ENCODE measurements around the gene KDM5A.

KDM5A gene

GRCh38 chr12:271161-271560 is 118.0 kb downstream of the KDM5A start:
- DNase-seq: peak; percentile 37

- DNase-seq: no peak
Measured at GRCh38 chr12:269191-269590, 119.9 kb downstream of the KDM5A start.

GRCh38 chr12:268483-268840 is 120.7 kb downstream of the KDM5A start:
- no peak for DNase-seq

DNA sequence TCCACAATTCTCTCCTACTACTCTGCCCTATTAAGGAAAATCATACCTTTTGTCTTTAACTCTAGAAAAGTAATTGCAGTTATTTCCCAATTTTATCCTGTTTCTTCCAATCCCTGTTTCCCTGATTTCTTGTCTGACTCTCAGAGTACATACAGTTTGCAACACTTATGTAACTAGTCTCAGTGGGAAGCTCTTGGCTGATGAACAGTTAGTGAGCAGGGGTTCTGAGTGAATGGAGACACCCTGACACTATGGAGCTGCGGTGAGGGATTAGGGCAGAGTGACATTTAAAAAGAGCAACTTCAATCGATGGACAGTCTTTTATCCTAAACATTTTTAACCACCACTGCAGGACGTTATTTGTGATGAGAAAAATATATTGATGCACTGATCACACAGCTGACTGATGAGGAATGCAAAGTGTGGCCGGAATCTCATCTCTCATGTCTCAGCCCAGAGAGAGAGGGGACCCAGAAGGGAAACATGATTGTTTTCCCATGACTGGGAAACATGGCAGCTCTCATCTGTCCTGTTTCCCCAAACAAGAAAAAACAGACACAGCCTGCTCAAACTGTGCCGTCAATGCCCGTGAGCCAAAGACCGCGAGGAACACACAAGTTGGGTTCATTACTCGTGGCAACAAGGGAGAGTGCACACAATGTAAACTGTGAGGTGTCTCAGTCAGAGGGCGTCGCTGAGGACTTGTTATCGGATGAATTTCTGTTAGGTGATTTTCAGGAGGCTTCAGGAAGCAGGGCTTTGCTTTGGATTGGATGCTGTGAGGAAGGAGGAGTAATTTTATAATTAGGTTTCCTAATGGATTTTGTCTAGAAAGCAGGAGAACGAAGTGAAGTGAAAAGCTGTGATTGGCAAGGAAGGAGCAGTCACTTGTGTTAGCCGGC is 121.3 kb downstream of the KDM5A start:
- no peak for DNase-seq

GRCh38 chr12:265096-265495 is 124.0 kb downstream of the KDM5A start:
- no peak for DNase-seq

- DNase-seq: no peak
Measured at GRCh38 chr12:264269-264668, 124.9 kb downstream of the KDM5A start.

DNA sequence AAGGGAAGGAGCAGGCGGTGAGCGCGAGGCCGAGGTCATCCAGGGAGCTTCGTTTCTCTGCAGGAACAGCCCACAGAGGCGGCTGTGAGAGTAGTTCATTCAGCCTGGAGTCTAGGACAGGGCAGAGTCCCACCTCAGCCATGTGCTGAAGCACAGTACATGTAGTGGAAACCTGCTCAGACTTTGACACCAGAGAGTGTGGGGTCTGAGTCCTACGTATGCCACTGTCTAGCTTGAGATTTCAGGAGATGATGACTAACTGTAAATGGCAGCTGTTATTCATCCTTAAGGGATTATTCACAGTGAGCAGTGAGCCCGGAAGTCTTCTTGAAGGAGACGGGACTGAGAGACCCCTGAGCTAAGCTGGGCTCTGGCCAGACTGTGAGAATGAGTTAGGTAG is 125.5 kb downstream of the KDM5A start:
- DNase-seq: no peak

DNA sequence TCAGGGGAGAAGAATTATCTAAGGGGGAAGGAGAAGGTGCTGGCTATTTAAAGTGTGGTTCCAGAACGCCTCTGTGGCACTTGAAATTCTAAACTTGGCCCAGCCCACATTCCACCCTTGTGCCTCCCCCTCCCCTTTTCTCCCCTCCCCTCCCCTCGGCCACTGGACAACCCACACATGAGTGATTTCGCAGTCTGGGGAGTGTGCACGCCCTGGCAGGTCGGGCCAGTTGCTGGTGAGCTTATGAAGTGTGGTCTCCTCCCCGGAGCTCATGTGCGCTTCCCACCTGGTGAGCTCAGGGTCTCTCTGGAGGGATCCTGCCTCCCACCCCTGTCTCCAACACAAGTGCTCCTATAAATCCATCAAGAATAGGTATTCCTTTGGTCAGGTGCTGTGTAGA is 126.3 kb downstream of the KDM5A start, which contains the start of gene SLC6A13:
TSS of gene SLC6A13 (minus strand) at position 20 of the 400 bp plus-strand sequence. CDS start 2,784 bp downstream, outside the sequence.
- DNase-seq: no peak

- no peak for DNase-seq
Measured at GRCh38 chr12:262113-262512, 127.0 kb downstream of the KDM5A start.

DNA sequence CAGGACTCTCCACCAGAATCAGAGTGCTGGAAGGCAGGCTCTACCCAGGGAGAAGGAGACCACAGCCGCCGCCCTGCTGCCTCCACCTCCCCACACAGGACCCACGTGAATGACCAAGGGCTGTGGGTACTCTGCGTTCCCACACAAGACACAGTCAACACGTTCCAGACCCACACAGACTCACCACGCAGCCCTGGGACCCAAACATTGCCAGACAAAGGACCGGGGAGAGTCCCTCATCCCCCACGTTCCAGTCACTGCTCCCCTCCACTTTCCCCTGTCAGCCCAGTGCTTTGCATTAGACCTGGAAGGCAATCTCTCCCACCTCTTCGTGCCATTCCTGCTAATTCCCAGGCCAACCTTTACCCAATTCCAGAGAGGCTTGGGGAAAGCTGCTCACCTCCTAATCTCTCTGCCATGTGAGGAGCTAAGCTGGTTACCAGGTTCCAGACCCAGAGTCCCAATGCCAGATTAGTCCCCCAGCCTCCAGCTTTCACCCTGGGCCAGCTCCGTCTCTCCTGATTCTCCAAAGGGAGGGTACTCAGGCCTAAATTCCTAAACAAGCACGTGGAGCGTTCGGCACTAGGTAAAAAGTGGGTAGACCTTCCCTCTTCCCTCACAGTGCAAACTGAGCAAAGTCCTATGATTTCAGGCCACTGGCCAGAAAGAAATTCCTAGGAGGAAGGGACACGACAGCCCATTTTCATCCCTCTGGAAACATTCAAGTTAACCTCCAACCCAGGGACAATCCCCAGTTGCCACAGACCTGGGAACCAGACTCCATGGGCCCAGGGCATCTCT is 131.4 kb downstream of the KDM5A start:
- DNase-seq: no peak

DNA sequence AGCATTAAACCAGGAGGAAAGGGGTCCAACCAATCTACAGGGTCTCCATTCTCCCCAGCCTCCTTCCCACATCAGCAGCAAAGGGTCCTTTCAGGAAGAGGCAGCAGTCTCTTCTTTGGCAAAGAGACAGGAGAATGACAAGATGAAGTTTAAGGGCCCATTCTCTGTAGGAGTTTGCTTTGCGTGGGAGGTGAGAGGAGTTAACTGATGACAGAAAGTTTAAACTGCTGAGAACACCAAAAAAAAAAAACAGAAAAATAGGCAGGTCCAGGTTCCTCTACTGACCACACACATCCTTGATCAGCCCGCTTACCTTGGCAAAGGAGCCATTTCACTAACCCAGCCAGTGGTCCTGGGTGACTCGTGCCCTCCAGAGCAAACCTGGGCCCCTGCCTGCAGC is 132.2 kb downstream of the KDM5A start:
- no peak for DNase-seq

DNA sequence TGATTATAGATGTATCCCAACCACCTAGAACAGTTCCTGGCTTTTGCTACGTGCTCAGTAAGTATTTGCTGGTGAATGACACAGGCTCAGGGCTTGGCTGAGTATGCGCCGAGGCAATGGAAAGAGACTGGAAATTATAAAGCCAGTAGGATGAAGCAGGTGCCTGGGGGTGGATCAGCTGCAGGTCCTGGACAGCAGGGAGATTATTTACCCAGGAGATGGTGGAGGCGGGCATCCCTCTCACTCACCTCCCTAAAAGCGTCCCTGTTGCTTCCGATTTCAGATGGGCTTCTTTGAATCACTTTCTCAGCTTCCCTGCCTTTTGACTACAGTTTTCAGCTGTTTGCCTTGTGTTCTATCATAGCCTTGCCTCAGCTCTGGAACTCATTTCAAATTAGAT is 132.9 kb downstream of the KDM5A start:
- DNase-seq: no peak

DNA sequence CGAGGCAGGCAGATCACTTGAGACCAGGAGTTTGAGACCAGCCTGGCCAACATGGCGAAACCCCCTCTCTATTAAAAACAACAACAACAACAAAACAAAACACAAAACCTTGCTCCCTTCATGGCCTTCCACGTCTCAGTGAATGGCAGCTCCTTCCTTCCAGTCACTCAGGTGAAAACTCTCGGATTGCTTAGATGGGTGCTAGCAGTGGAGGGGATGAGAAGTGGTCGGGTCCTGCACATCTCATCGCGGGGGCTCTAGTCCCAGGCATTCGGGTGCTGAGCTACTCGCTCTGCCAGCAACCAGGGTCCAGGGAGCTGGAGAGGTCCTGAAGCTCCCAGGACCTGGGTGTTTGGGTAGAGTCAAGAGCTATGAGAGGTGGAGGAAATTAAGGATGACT is 134.2 kb downstream of the KDM5A start:
- DNase-seq: no peak

- no peak for DNase-seq
Measured at GRCh38 chr12:254039-254438, 135.1 kb downstream of the KDM5A start.

DNA sequence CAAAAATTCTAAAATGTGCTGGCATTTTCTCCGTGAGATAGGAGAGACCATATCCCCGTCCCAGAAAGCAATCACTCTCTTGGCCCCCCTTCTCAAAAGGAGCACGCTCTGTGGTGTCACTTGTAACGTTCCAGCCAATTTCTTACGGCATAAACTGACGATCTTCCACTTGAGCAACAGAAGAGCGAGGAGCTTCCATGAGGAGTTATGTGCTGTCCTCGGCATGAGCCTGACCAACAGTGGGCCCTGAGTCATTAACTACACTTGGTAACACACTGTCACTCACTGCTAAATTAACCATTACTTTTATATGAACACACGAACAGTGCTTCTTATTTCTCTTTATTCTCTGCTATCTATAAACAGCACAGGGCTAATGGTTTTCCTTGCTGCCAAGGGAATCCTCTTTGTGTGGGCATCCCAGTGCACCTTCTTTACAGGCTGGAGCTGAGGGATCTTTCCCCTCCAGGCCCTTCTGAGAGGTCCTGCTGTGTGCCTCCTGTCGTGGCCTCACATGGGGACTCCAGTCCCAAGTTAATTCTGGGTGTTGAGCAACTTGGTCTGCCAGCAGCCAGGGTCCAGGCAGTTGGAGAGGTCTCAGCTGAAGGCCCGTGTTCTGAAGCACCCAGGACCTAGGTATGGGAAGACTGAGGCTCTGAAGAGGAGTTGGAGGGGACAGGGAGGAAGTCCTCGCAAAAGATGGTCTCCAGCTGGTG is 135.8 kb downstream of the KDM5A start:
- DNase-seq: no peak

DNA sequence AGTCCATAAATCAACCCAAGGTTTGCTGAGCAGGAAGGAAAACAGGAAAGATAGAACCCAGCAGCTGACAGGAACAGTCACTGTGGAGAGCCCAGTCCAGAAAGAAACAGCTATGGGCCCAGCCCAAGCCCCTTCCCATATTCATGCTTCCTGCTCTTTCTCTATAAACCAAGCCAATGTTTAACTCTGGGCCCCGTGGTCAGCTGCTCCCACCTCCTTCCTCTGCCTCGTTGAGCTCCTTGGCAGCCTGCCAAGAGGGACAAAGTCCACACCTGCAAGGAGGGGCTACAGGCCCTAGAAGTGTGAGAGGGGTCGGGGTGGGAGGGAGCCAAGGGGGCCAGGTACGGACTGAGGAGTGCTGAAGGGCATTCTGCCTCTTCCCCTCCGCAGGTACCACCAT is 136.5 kb downstream of the KDM5A start:
- DNase-seq: no peak

DNA sequence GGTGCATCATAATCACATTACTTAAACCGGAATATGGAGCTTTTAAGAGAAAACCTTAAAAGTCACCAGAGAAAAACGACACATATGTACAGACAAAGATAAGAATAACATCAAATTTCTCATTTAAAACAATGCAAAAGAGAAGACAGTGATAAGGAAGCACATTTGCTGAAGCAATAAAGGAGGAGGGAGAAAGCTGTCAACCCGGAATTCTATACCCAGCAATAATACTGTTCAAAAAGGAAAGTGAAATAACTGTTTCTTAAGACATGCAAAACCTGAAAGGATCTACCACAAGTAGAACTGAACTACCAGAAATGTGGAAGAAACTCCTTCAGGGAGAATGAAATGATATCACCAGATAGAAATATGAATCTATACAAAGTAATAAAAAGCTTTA is 141.8 kb downstream of the KDM5A start:
- no peak for DNase-seq

DNA sequence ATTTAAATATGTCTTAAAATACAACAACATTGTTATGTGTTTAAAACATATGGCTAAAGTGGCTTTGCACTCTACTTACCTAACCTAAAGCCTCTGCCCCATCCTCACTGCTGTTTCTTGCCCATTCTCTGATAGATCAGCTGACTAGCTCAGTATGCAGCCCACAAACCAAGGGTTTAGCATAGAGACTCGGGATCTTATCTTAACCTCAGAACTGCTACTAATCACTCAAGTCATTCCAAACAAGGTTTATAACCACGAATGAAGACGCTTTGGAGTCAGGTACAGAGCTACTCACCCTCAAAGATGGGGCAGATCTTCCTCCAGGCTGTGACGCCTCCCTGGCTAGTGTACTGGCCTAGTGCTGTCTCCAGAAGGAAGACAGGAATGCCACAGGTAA is 145.7 kb downstream of the KDM5A start:
- DNase-seq: no peak

DNA sequence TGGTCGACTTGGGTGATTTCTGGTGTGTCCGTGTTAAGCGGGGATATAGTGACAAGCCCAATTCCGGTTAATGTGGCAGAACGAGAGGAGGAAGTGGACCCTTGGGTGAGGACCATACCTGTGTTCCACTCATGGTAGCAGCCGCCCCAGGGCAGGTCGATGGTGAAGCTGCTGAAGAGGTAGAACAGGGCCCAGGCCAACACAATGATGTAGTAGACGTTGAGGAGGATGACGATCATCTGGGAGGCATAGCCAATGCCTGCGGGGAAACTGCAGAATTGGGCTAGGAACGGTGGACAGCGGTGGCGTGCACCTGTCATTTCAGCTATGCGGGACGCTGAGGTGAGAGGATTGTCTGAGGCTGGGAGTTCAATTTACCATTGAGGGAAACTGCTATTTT is 146.6 kb downstream of the KDM5A start:
- DNase-seq: no peak

- DNase-seq: no peak
Measured at GRCh38 chr12:241266-241665, 147.9 kb downstream of the KDM5A start.

DNA sequence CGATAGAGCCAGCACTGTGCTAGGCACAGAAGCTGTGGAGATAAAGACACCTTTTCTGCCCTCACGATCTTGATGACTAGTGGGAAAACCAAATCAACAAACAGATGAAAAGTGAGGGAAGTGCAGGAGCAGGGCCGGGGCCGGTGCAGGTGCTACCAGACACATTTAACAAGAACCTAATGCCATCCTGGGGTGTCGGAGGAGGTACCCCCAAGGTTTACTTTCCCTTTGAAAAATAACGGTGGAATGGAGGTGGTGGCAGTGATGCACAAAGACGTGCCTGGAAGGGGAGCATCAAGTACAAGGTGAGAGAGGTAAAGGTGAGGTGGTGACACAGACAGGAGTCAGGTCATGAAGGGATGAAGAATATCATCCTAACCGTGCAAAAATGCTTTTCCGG is 148.6 kb downstream of the KDM5A start:
- no peak for DNase-seq

DNA sequence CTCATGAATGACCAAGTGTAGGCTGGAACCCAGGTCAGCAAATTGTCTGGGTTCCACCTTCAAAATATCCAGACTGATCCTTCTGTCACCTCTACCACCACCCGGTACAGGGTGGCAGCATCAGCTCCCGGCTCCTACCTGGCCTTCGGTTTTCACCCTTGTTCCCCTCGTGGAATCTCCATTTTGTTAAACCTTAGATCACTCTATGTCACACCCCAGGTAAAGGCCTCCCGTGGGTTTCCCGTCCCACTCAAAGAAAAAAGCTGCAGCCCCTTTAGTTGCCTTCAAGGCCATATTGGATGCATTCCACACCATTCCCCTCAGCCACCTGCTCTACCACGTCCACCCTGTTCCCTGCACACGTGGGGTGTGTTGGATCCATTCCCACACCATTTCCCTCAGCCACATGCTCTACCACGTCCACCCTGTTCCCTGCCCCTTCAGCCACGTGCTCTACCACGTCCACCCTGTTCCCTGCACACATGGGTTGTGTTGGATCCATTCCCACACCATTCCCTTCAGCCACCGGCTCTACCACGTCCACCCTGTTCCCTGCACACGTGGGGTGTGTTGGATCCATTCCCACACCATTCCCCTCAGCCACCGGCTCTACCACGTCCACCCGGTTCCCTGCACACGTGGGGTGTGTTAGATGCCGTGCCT is 150.3 kb downstream of the KDM5A start:
- no peak for DNase-seq

- DNase-seq: no peak
Measured at GRCh38 chr12:238116-238515, 151.0 kb downstream of the KDM5A start.
